Right hindlimb (tissue), 1 donor: ENCODE measurements around the gene ABCC9.
"Not testable (repeated sequence)": the region's sequence is repeated elsewhere in the genome, so short reads cannot be mapped to it uniquely, and the experiment has no call there.

ENCODE experiments used
- DNase-seq: peaks from one replicate; pipeline ENCODE4 v3.0.0-alpha.2; 2018

The ABCC9 gene

GRCh38 chr12:21814814-21815213 is 126.4 kb downstream of the ABCC9 start:
- no peak for DNase-seq

GRCh38 chr12:21814327-21814726 is 126.9 kb downstream of the ABCC9 start:
- no peak for DNase-seq

GRCh38 chr12:21813751-21814150 is 127.5 kb downstream of the ABCC9 start:
- no peak for DNase-seq

- no peak for DNase-seq
Observed at GRCh38 chr12:21813125-21813524, 128.1 kb downstream of the ABCC9 start.

- DNase-seq, result not testable (repeated sequence)
Observed at GRCh38 chr12:21812340-21812739, 128.9 kb downstream of the ABCC9 start.

GRCh38 chr12:21809100-21809499 is 132.1 kb downstream of the ABCC9 start:
- no peak for DNase-seq

- DNase-seq, result no peak
Observed at GRCh38 chr12:21806255-21806654, 135.0 kb downstream of the ABCC9 start.

GRCh38 chr12:21801522-21802288 is 139.5 kb downstream of the ABCC9 start:
- no peak for DNase-seq

GRCh38 chr12:21800011-21800410 is 141.2 kb downstream of the ABCC9 start:
- no peak for DNase-seq

GRCh38 chr12:21797539-21797938 is 143.7 kb downstream of the ABCC9 start:
- DNase-seq, result no peak

- DNase-seq, result no peak
Observed at GRCh38 chr12:21795648-21796328, 145.4 kb downstream of the ABCC9 start.

GRCh38 chr12:21794807-21795595 is 146.2 kb downstream of the ABCC9 start:
- DNase-seq, result not testable (repeated sequence)

GRCh38 chr12:21789687-21790086 is 151.5 kb downstream of the ABCC9 start:
- DNase-seq, result not testable (repeated sequence)

- no peak for DNase-seq
Observed at GRCh38 chr12:21788089-21788983, 152.9 kb downstream of the ABCC9 start.

GRCh38 chr12:21786041-21786531 is 155.1 kb downstream of the ABCC9 start:
- peak; percentile 45 for DNase-seq

- DNase-seq, result not testable (repeated sequence)
Observed at GRCh38 chr12:21782723-21783122, 158.5 kb downstream of the ABCC9 start.

GRCh38 chr12:21780786-21781185 is 160.4 kb downstream of the ABCC9 start:
- DNase-seq, result no peak

GRCh38 chr12:21776175-21776574 is 165.1 kb downstream of the ABCC9 start:
- peak; percentile 17 for DNase-seq

- DNase-seq, result peak; percentile 22
Observed at GRCh38 chr12:21775133-21775820, 165.9 kb downstream of the ABCC9 start.

GRCh38 chr12:21774358-21775132 is 166.7 kb downstream of the ABCC9 start, which contains the start of gene KCNJ8:
KCNJ8 (minus strand) TSS chr12:21774706; CDS start chr12:21773616, 1,090 bp downstream.
- peak; percentile 84 for DNase-seq

- no peak for DNase-seq
Observed at GRCh38 chr12:21773806-21774205, 167.4 kb downstream of the ABCC9 start.
